Right atrium auricular region (tissue), 2 donors: ENCODE measurements around the gene SORL1. TPM values are rescaled to one million over a fixed set of nuclear protein-coding genes. Genes with fewer than 3 reads are reported as not detected.
"Not testable (repeated sequence)": the region's sequence is repeated elsewhere in the genome, so short reads cannot be mapped to it uniquely, and the experiment has no call there.

Source experiments
- DNase-seq: peaks from one replicate; pipeline ENCODE4 v3.0.0-alpha.2; 2019; ENCODE audit warnings: low spot score
- H3K27ac ChIP-seq, 2 donors: fragments of 200-600 bp; sonication (generic); 1 replicate in 1 of 2; 2 replicates in 1 of 2; pipeline ENCODE4 v1.5.1; 2016 to 2019
- H3K27me3 ChIP-seq, 2 donors: fragments of 200-600 bp; sonication (generic); one replicate each; pipeline versions ENCODE4 v1.5.1 to v1.6.0; 2017 to 2019
- H3K36me3 ChIP-seq: fragments of 200-600 bp; sonication (generic); one replicate; pipeline ENCODE4 v1.5.1; 2016
- H3K4me1 ChIP-seq, 2 donors: fragments of 200-600 bp; sonication (generic); one replicate each; pipeline versions ENCODE4 v1.5.1 to v1.6.0; 2017 to 2019
- H3K4me3 ChIP-seq, 2 donors: fragments of 200-600 bp; sonication (generic); 1 replicate in 1 of 2; 2 replicates in 1 of 2; pipeline ENCODE4 v1.5.1; 2017 to 2019; ENCODE audit warnings: mild to moderate bottlenecking in 1 of 2, moderate library complexity in 1 of 2
- H3K9me3 ChIP-seq, 2 donors: fragments of 200-600 bp; sonication (generic); one replicate each; pipeline ENCODE4 v1.5.1; 2019
- CTCF ChIP-seq, 2 donors: fragments of 200-600 bp; sonication (generic); IDR thresholded peaks; one replicate each; pipeline ENCODE4 v1.5.1; 2019; ENCODE audit warnings: antibody characterized with exemption in 2 of 2
- total RNA-seq, 2 donors: library from RNA; depleted of rRNA; stranded (reverse); fragments of >200 nt; gene quantifications; one replicate each; pipeline ENCODE4 v1.1.0, GENCODE V29; 2016

Gene SORL1
- total RNA-seq, 2 donors from 2014 or later: 6.4 to 7.5 TPM

GRCh38 chr11:121499405-121499804 lies 47.3 kb downstream of the SORL1 start:
- no peak for TF ChIP-seq CTCF (IDR thresholded peaks at IDR 0.05)
- no peak overlapping the region for H3K27ac ChIP-seq
- H3K27me3 ChIP-seq: no peaks in the 10 kb centered on the region
- H3K36me3 ChIP-seq: no peaks in the 10 kb centered on the region
- DNase-seq: no peak
- no peaks in the 10 kb centered on the region for H3K4me1 ChIP-seq
- no peaks in the 10 kb centered on the region for H3K9me3 ChIP-seq
- no peak overlapping the region for H3K4me3 ChIP-seq

GRCh38 chr11:121500275-121500674 lies 48.2 kb downstream of the SORL1 start:
- no peak for TF ChIP-seq CTCF (IDR thresholded peaks at IDR 0.05)
- no peaks in the 10 kb centered on the region for H3K4me1 ChIP-seq
- no peak overlapping the region for H3K27ac ChIP-seq
- no peak for DNase-seq
- H3K9me3 ChIP-seq: no peaks in the 10 kb centered on the region
- H3K36me3 ChIP-seq: no peaks in the 10 kb centered on the region
- H3K27me3 ChIP-seq: no peaks in the 10 kb centered on the region
- H3K4me3 ChIP-seq: no peak overlapping the region

GRCh38 chr11:121500717-121501116 lies 48.6 kb downstream of the SORL1 start:
- Histone ChIP-seq H3K36me3 (no peaks in the 10 kb centered on the region), H3K27me3 (no peaks in the 10 kb centered on the region), H3K27ac (no peak overlapping the region), H3K4me1 (no peaks in the 10 kb centered on the region), H3K9me3 (peaks cover 0 to 3% of the 10 kb centered on the region in 2 donors), H3K4me3 (no peak overlapping the region)
- DNase-seq: no peak
- no peak for TF ChIP-seq CTCF (IDR thresholded peaks at IDR 0.05)

GRCh38 chr11:121503051-121503450 lies 50.9 kb downstream of the SORL1 start:
- H3K36me3 ChIP-seq: no peaks in the 10 kb centered on the region
- peaks cover 0 to 15% of the 10 kb centered on the region in 2 donors for H3K9me3 ChIP-seq
- no peaks in the 10 kb centered on the region for H3K27me3 ChIP-seq
- H3K4me3 ChIP-seq: no peak overlapping the region
- TF ChIP-seq CTCF (IDR thresholded peaks at IDR 0.05): no peak
- H3K4me1 ChIP-seq: no peaks in the 10 kb centered on the region
- H3K27ac ChIP-seq: no peak overlapping the region
- DNase-seq: no peak

- H3K27me3 ChIP-seq, H3K36me3 ChIP-seq, H3K4me1 ChIP-seq, H3K4me3 ChIP-seq, H3K27ac ChIP-seq, DNase-seq: not testable (repeated sequence)
- H3K9me3 ChIP-seq: peaks cover 0 to 15% of the 10 kb centered on the region in 2 donors
Observed at GRCh38 chr11:121506237-121506636, 54.1 kb downstream of the SORL1 start.

GRCh38 chr11:121508449-121508848 lies 56.3 kb downstream of the SORL1 start:
- H3K4me1 ChIP-seq: no peaks in the 10 kb centered on the region
- no peaks in the 10 kb centered on the region for H3K36me3 ChIP-seq
- DNase-seq: no peak
- H3K4me3 ChIP-seq: no peak overlapping the region
- H3K27ac ChIP-seq: no peak overlapping the region
- H3K9me3 ChIP-seq: peaks cover 0 to 15% of the 10 kb centered on the region in 2 donors
- H3K27me3 ChIP-seq: no peaks in the 10 kb centered on the region
- no peak for TF ChIP-seq CTCF (IDR thresholded peaks at IDR 0.05)
